Liver (tissue), 3 donors: ENCODE data around the gene HPCAL1.

ENCODE experiments used
- ATF3 ChIP-seq: IDR thresholded peaks from 2 replicates; pipeline ENCODE4 v1.6.1; 2016; ENCODE audit warnings: antibody characterized with exemption
- CTCF ChIP-seq: fragments of 150-350 bp; IDR thresholded peaks from 2 replicates; pipeline ENCODE4 v1.5.1; 2017; ENCODE audit warnings: improper control_type of control experiment, low read depth, low read length; ENCODE audit not compliant: missing input control
- JUND ChIP-seq, 2 donors: IDR thresholded peaks; 2 replicates each; pipeline ENCODE4 v1.6.1; 2016; ENCODE audit warnings: antibody characterized with exemption in 2 of 2
- MAX ChIP-seq: IDR thresholded peaks from 2 replicates; pipeline ENCODE4 v1.6.1; 2016; ENCODE audit warnings: antibody characterized with exemption
- RAD21 ChIP-seq, 2 donors: IDR thresholded peaks; 2 replicates each; pipeline ENCODE4 v1.6.1; 2016; ENCODE audit warnings: antibody characterized with exemption in 2 of 2, mild to moderate bottlenecking in 2 of 2
- REST ChIP-seq: IDR thresholded peaks from 2 replicates; pipeline ENCODE4 v1.6.1; 2016; ENCODE audit warnings: antibody characterized with exemption, mild to moderate bottlenecking
- SP1 ChIP-seq: IDR thresholded peaks from 2 replicates; pipeline ENCODE4 v1.6.1; 2018; ENCODE audit warnings: antibody characterized with exemption, mild to moderate bottlenecking
- TAF1 ChIP-seq: conservative IDR thresholded peaks from 2 replicates; pipeline ENCODE4 v1.6.1; 2016; ENCODE audit warnings: antibody characterized with exemption, mild to moderate bottlenecking
- YY1 ChIP-seq: IDR thresholded peaks from 2 replicates; pipeline ENCODE4 v1.6.1; 2016; ENCODE audit warnings: antibody characterized with exemption, mild to moderate bottlenecking
- ZBTB33 ChIP-seq: IDR thresholded peaks from 2 replicates; pipeline ENCODE4 v1.6.1; 2016; ENCODE audit warnings: antibody characterized with exemption
- donor health status: healthy.
- donor health status: healthy.

GRCh38 chr2:10457846-10458598 lies 155.3 kb downstream of the HPCAL1 start:
- TF ChIP-seq CTCF, result no peak
- no peak for TF ChIP-seq MAX
- TF ChIP-seq TAF1, result no peak
- no peak for TF ChIP-seq YY1
- TF ChIP-seq ZBTB33, result no peak
- TF ChIP-seq REST, result no peak
- TF ChIP-seq ATF3, result no peak
- peak; percentile 9 to 12 for TF ChIP-seq RAD21 (IDR thresholded peaks at IDR 0.05)
- no peak for TF ChIP-seq JUND (IDR thresholded peaks at IDR 0.05)
- TF ChIP-seq SP1, result no peak
